RPMI8226 (cell line): Measurements from ENCODE around the gene RNF207.
A peak's percentile ranks its signal among the peaks of the same experiment; 100 is the strongest.

Source experiments
- DNase-seq: peaks from one replicate; pipeline ENCODE4 v3.0.0-alpha.2; 2015

RNF207 gene

GRCh38 chr1:6237093-6237492, 31.2 kb downstream of the RNF207 start:
- no peak for DNase-seq

GRCh38 chr1:6239213-6239752, 33.4 kb downstream of the RNF207 start:
- DNase-seq, result no peak

GRCh38 chr1:6239950-6240768, 34.2 kb downstream of the RNF207 start:
- DNase-seq, result no peak

GRCh38 chr1:6241107-6241886, 35.4 kb downstream of the RNF207 start:
- no peak for DNase-seq

GRCh38 chr1:6241887-6242740, 36.2 kb downstream of the RNF207 start:
- DNase-seq, result peak; percentile 67

GRCh38 chr1:6243053-6243834, 37.3 kb downstream of the RNF207 start:
- DNase-seq, result no peak

GRCh38 chr1:6243993-6244392, 38.1 kb downstream of the RNF207 start, which contains the start of gene HES3:
Gene HES3 (plus strand): TSS chr1:6244179. CDS start chr1:6244366, 187 bp downstream.
- no peak for DNase-seq

- no peak for DNase-seq
Observed at GRCh38 chr1:6244401-6245049, 38.6 kb downstream of the RNF207 start.

GRCh38 chr1:6245086-6245868, 39.4 kb downstream of the RNF207 start:
- peak; percentile 95 for DNase-seq

- DNase-seq, result no peak
Observed at GRCh38 chr1:6245869-6246496, 40.1 kb downstream of the RNF207 start.

GRCh38 chr1:6246497-6247467, 40.9 kb downstream of the RNF207 start:
- DNase-seq, result peak; percentile 85

- no peak for DNase-seq
Observed at GRCh38 chr1:6247651-6248050, 41.7 kb downstream of the RNF207 start.

GRCh38 chr1:6248161-6248776, 42.4 kb downstream of the RNF207 start:
- no peak for DNase-seq

GRCh38 chr1:6248932-6249738, 43.2 kb downstream of the RNF207 start:
- DNase-seq, result peak; percentile 58

- peak; percentile 54 for DNase-seq
Observed at GRCh38 chr1:6249739-6250689, 44.1 kb downstream of the RNF207 start.

- no peak for DNase-seq
Observed at GRCh38 chr1:6251233-6251632, 45.3 kb downstream of the RNF207 start.
